Mucosa of stomach (tissue), 1 donor: ENCODE results near the gene KIRREL3.

Experiments used
- H3K27me3 ChIP-seq: one replicate; pipeline ENCODE4 v1.7.0; 2013; ENCODE audit warnings: mild to moderate bottlenecking, low read length; ENCODE audit not compliant: control insufficient read depth, insufficient read depth
- H3K36me3 ChIP-seq: one replicate; pipeline ENCODE4 v1.7.0; 2013; ENCODE audit warnings: low read length; ENCODE audit not compliant: control insufficient read depth, insufficient read depth
- H3K4me1 ChIP-seq: one replicate; pipeline ENCODE4 v1.7.0; 2013; ENCODE audit warnings: mild to moderate bottlenecking, low read length; ENCODE audit not compliant: control insufficient read depth, insufficient read depth
- H3K4me3 ChIP-seq: one replicate; pipeline ENCODE4 v1.7.0; 2013; ENCODE audit warnings: low read length
- H3K9ac ChIP-seq: one replicate; pipeline ENCODE4 v1.7.0; 2013; ENCODE audit warnings: mild to moderate bottlenecking, low read length, moderate library complexity
- H3K9me3 ChIP-seq: one replicate; pipeline ENCODE4 v1.7.0; 2013; ENCODE audit warnings: mild to moderate bottlenecking, low read length, moderate library complexity; ENCODE audit not compliant: control insufficient read depth
- donor health status: Pancreatic carcinoma.

The KIRREL3 gene

DNA sequence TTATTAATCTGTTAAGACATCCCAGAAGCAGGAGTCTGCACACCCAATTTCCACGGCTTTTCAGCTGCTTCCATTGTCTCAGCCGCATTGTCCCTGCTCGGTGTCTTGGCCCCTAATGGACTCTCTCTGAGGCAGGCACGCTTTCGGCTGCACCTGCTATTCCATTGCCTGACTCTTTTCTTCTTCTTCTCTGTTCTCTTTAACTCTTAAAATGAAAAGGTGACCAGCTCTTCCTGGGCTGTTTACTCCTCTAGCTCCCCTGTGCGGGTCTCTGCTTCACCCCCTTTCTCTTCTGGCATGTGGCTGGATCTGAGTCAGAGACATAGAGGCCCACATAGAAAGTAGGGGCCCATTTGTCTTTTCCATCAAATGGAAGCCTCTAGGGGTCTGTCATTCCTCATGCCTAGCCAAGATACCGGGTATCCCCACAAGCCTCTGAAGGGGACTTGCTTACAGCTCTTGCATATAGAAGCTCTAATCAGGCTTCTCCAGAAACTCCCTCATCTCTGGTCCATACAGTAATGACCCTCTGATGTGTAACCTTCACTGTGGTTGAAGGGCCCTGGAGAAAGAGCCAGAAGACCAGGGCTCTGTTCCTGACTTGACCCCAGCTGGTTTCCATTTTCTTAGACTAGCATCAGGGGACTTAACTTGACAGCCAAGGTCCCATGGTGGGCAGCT lies 401.2 kb downstream of the KIRREL3 start:
- Histone ChIP-seq H3K36me3 (no peaks in the 10 kb centered on the region), H3K4me1 (no peaks in the 10 kb centered on the region), H3K9ac (no peak overlapping the region), H3K27me3 (peaks cover 10% of the 10 kb centered on the region), H3K4me3 (no peak overlapping the region), H3K9me3 (no peaks in the 10 kb centered on the region)

DNA sequence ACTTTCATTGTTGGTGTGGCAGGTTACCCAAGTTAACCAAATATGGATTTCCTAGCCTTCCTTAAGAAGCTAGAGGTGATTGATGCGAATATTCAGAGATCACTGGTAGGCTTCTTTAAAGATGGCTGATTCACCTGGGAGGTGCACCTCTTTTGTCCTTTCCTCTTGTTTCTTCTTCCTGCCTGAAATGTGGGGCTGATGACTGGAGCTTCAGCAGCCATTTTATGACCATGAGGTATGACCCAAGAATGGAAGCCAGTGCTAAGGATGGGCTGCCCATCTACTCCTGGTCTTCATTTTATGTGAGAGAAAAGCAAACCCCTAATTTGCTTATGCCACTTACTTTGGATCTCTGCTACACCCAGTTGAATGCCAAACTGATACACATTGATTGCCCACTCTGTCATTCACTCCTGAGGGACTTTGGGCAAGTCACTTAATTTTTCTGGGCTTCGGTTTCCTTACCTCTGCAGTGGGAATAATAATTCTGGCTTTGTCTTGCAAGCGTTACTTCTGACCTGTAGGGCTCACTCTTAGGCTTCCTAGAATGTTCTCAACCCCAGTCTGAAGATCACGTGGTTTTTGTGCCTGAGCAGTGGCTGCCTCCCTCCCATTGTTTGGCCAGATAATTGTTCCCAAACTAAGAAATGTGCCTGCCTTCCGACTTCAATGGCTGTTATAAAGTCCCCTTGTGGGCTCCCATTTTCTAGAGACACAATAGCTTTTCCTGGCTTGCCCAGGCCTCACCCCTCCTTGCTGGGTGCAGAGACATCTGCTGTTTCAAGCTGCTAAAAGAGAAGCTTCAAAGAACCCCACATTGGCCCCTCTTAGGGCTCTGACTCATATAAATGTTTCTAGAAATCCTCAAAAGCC lies 402.0 kb downstream of the KIRREL3 start:
- H3K36me3 ChIP-seq, result no peaks in the 10 kb centered on the region
- H3K4me1 ChIP-seq, result no peaks in the 10 kb centered on the region
- peaks cover 10% of the 10 kb centered on the region for H3K27me3 ChIP-seq
- H3K9ac ChIP-seq, result no peak overlapping the region
- no peaks in the 10 kb centered on the region for H3K9me3 ChIP-seq
- H3K4me3 ChIP-seq, result no peak overlapping the region

DNA sequence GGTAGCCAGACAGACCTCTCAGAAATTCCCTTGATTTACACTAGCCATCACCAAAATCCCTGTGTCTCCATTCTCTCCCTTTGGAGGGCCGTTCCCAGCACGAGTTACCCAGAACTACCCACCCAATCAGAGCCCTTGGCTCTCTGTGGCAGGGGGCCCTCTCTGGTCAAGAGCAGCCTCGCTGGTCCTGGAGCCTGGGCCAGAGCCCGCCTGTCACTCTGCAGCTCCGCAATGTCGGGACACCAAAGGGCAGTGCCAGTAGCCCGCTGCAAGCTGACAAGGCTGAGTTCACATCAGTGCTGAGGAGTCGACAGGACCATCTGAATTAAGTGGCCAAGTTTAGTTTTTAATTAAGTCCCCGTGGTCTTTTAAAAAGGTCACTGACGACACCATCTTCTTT lies 403.5 kb downstream of the KIRREL3 start:
- no peaks in the 10 kb centered on the region for H3K9me3 ChIP-seq
- H3K4me1 ChIP-seq, result no peaks in the 10 kb centered on the region
- no peak overlapping the region for H3K4me3 ChIP-seq
- H3K36me3 ChIP-seq, result no peaks in the 10 kb centered on the region
- peaks cover 2% of the 10 kb centered on the region for H3K27me3 ChIP-seq
- H3K9ac ChIP-seq, result no peak overlapping the region

DNA sequence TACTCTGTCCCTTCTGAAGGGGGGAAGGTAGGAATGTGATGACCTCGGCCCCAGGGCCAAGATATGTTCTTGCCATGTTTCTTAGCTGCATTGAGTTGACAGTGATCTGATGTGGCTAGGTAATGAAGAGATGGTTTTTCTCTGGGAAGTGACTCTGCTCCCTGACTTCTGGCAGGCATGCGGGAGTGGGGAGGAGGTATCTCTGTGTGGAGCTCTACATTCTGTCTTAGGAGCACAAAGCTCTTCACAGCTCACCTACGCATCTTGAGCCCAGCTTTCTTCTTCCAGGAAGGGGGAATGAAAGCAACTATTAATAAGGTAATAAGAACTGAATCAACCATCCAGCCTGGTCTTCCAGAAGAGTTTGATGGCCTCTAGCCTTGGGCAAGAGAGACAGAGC lies 404.1 kb downstream of the KIRREL3 start:
- H3K36me3 ChIP-seq, result no peaks in the 10 kb centered on the region
- H3K9ac ChIP-seq, result no peak overlapping the region
- no peaks in the 10 kb centered on the region for H3K27me3 ChIP-seq
- no peaks in the 10 kb centered on the region for H3K4me1 ChIP-seq
- H3K4me3 ChIP-seq, result no peak overlapping the region
- no peaks in the 10 kb centered on the region for H3K9me3 ChIP-seq

DNA sequence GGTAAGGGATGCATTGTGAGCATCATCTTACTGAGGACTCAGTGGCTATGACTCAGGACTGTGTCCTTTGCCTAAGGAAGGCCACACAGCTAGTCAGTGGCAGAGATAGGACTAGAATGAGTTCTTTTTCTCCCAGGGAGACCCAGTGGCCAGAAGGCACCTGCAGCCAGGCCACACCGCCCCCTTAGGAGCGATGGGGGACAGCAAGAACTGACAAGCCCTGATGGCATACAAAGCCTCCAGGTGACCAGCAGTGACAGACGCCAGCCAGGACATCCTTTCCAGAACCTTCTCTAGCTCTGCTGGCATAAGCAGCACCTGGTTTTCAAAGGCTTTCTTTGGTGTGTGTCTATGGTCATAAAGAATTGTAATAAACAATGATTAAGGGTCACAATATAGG lies 405.0 kb downstream of the KIRREL3 start:
- H3K9me3 ChIP-seq, result no peaks in the 10 kb centered on the region
- H3K27me3 ChIP-seq, result no peaks in the 10 kb centered on the region
- no peaks in the 10 kb centered on the region for H3K36me3 ChIP-seq
- H3K4me1 ChIP-seq, result no peaks in the 10 kb centered on the region
- no peak overlapping the region for H3K9ac ChIP-seq
- H3K4me3 ChIP-seq, result no peak overlapping the region

DNA sequence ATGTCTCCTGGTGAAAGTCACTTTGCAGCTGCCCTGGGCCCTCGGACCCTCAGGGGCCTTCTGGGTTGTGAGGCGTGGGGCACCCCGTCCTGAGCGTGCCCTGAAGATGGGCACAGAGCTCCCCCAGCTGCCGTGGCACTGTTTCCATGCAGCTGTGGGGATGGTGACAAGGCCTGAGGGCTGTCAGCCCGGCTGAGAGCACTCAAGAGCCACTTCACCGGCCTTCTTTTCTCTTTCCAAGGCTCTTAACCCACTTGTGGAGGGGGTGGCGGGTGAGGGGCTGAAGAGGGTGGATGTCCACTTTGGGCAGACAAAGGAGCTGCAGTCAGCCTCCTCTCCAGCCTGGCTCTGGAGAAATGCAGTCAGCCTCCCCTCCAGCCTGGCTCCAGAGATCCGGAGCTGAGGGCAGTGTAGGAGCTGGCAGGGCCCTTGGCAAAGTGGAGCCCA lies 405.6 kb downstream of the KIRREL3 start:
- H3K27me3 ChIP-seq, result no peaks in the 10 kb centered on the region
- H3K9ac ChIP-seq, result no peak overlapping the region
- H3K4me1 ChIP-seq, result no peaks in the 10 kb centered on the region
- no peaks in the 10 kb centered on the region for H3K9me3 ChIP-seq
- no peaks in the 10 kb centered on the region for H3K36me3 ChIP-seq
- H3K4me3 ChIP-seq, result no peak overlapping the region

DNA sequence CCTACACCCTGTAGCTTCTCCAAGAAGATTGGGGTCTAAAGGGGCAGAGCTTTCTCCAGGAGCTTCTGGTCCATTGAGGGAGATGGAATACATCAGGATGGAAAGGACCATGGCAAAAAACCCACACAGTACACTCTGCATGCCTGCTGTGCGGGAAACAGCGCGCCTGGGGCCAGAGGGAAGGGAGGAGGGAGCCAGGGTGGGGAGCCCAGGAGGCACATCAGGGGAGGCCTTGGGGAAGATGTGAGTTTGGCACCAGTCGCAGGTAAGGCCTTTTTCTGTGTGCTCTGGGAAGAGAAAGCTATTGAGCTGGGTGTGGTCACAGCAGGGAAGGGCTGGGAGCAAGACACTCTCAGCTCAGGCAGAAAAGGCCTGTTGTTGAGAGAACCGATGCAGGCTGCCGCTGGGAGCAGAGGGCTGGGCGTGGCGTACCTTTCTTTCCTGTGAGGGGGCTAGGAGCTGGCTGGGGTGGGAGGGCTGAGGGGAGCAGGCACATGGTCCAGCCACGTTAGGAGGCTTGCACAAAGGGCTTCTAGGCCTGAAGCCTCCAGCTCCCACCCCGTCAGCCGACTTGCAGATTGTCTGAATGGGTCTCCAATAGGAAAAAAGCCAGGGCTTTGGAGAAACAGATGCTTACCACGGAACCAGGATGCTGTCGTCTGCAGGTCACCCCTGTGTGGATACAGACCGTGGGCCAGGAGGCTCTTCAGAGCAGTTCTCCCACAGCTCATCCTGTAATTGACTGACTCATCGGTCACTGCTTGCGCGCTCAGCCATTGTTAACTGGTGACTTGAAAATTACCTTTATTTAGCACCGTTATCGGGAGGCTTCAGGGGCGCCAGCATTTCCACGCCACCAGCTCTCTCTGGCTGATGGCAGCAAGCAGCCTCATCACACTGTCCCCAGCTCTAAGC lies 407.8 kb downstream of the KIRREL3 start:
- no peaks in the 10 kb centered on the region for H3K9me3 ChIP-seq

DNA sequence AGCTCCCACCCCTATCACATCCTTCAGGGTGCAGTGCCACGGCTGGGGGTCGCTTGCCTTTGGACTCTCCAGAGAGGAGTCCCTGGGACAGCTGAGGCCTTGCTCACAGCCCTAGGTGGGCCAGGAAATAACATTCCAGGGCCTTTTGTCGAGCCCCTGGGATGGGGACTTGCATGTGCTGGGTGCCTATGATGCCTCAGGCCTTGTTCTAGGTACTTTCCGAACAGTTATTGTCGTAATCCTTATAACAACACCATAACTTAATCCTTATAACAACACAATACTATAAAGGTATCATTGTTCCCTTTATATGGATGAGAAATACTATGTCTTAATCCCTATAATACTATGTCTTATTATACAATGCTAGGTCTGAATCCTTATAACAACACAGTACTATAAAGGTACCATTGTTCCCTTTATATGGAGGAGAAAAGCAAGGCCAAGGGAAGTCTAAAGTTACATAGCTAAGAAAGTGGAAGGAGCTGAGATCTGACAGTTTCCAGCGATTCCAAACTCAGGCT lies 408.5 kb downstream of the KIRREL3 start:
- no peaks in the 10 kb centered on the region for H3K27me3 ChIP-seq
- H3K4me3 ChIP-seq, result no peak overlapping the region
- H3K36me3 ChIP-seq, result no peaks in the 10 kb centered on the region
- no peak overlapping the region for H3K9ac ChIP-seq
- no peaks in the 10 kb centered on the region for H3K9me3 ChIP-seq
- no peaks in the 10 kb centered on the region for H3K4me1 ChIP-seq

More for the DNA sequence above, 407.8 kb downstream of the KIRREL3 start:
- Histone ChIP-seq H3K4me3 (no peak overlapping the region), H3K27me3 (no peaks in the 10 kb centered on the region), H3K4me1 (no peaks in the 10 kb centered on the region), H3K36me3 (no peaks in the 10 kb centered on the region), H3K9ac (no peak overlapping the region)

DNA sequence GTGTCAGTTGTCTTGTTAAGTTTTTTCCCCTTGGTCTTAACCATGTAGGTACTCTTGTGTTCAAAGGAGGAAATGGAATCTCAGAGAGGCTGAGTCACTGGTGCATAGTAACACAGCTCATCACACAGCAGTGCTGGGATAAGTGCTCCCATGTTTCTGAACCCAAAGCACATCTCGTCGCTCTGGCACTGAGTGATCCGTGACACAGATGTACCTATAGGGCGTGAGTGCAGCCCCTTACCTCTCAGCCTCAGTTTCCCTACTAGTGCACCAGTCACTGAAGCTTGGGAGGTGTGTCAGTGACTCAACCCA lies 411.1 kb downstream of the KIRREL3 start:
- H3K4me3 ChIP-seq, result no peak overlapping the region
- no peaks in the 10 kb centered on the region for H3K9me3 ChIP-seq
- no peak overlapping the region for H3K9ac ChIP-seq
- H3K36me3 ChIP-seq, result no peaks in the 10 kb centered on the region
- H3K27me3 ChIP-seq, result no peaks in the 10 kb centered on the region
- peaks cover 3% of the 10 kb centered on the region for H3K4me1 ChIP-seq

DNA sequence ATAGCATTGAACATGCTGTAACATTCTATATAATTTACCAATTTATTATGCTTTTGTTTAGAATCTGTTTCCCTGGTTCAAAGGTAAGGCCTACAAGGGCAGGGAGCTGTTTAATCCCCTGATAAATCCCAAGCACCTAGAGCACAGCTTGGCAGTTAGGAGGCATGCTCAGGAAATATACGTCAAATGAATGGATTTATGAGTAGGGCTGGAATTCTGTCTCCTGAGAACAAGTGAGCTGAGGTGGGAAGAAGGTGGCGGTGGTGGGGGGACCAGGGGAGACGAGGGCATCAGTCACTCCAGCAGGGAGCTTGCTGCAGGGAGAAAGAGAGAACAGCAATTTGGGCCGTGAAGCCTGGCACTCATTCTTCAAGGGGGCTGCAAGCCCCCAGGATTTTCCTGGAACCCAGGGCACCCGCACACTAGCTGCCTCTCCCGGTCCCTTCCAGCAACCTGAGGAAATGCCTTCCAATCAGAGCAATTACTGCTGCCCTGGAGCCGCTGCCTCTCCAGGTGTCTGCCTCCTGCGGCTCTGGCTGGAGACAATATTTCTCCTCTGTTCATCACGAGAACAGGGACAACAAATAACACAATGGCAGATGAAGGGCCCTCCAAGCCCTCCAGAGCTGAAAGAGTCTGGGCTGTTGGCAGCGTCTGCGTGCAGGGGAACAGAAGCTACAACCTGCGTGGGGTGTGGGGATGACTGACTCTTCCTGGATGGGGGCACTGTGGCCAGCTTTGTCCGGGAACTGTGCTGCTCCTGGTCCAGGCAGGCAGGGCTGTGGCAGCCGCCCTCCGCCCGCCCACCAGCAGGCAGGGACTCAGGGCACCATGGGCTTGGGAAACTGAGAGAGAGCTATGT lies 411.7 kb downstream of the KIRREL3 start:
- Histone ChIP-seq H3K9me3 (no peaks in the 10 kb centered on the region), H3K27me3 (no peaks in the 10 kb centered on the region), H3K36me3 (no peaks in the 10 kb centered on the region), H3K4me1 (peaks cover 3% of the 10 kb centered on the region), H3K9ac (no peak overlapping the region), H3K4me3 (no peak overlapping the region)

DNA sequence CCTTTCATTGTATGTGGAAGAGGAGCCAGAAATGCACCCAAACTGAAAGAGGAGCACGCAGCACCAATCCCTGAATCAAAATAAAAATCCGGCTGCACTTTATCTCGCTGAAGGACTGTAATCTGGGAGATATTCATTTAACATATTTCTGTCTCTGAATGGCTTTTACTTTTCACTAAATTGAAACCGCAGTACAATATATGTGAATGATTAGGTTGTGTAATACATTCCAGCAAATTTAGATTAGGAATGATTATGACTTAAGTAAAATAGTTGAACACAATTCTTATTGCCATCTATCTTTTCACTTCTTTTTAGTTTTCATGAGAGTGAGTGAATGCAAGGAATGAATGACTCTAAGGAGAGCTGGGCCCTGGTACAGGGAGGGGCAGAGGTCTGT lies 413.0 kb downstream of the KIRREL3 start:
- H3K9ac ChIP-seq, result no peak overlapping the region
- H3K9me3 ChIP-seq, result no peaks in the 10 kb centered on the region
- no peaks in the 10 kb centered on the region for H3K27me3 ChIP-seq
- H3K36me3 ChIP-seq, result no peaks in the 10 kb centered on the region
- peaks cover 3% of the 10 kb centered on the region for H3K4me1 ChIP-seq
- no peak overlapping the region for H3K4me3 ChIP-seq
